Spleen (tissue), 11 donors: ENCODE data around the gene MSI2. TPM values are rescaled to one million over a fixed set of nuclear protein-coding genes. Genes with fewer than 3 reads are reported as not detected.

Source experiments
- DNase-seq: peaks from one replicate; pipeline ENCODE4 v3.0.0-alpha.2; 2020
- H3K27ac ChIP-seq, 8 donors: fragments of 200-600 bp; sonication (generic) in 7 of 8; 1 replicate in 4 of 8; 2 replicates in 4 of 8; pipeline versions ENCODE4 v1.5.0 to v1.8.0; 2016 to 2021; ENCODE audit warnings: inconsistent platforms in 4 of 8, mild to moderate bottlenecking in 4 of 8, moderate library complexity in 1 of 8
- H3K27me3 ChIP-seq, 7 donors: fragments of 200-600 bp; sonication (generic) in 6 of 7; replicated peaks in 1 of 7; 1 replicate in 4 of 7; 2 replicates in 3 of 7; pipeline versions ENCODE4 v1.5.0 to v1.8.0; 2016 to 2021; ENCODE audit warnings: inconsistent platforms in 3 of 7, mild to moderate bottlenecking in 1 of 7
- H3K36me3 ChIP-seq, 6 donors: fragments of 200-600 bp; sonication (generic) in 5 of 6; 1 replicate in 4 of 6; 2 replicates in 2 of 6; pipeline versions ENCODE4 v1.5.0 to v1.8.0; 2016 to 2021; ENCODE audit warnings: inconsistent platforms in 2 of 6
- H3K4me1 ChIP-seq, 6 donors: fragments of 200-600 bp; sonication (generic) in 5 of 6; 1 replicate in 3 of 6; 2 replicates in 3 of 6; pipeline versions ENCODE4 v1.5.0 to v1.8.0; 2016 to 2021; ENCODE audit warnings: inconsistent platforms in 3 of 6
- H3K4me3 ChIP-seq, 8 donors: fragments of 200-600 bp; sonication (generic) in 7 of 8; 1 replicate in 4 of 8; 2 replicates in 4 of 8; pipeline versions ENCODE4 v1.5.0 to v1.8.0; 2016 to 2021; ENCODE audit warnings: inconsistent platforms in 4 of 8, mild to moderate bottlenecking in 4 of 8, moderate library complexity in 2 of 8
- H3K9me3 ChIP-seq, 8 donors: fragments of 200-600 bp; sonication (generic) in 7 of 8; 1 replicate in 4 of 8; 2 replicates in 4 of 8; pipeline versions ENCODE4 v1.5.0 to v1.8.0; 2016 to 2021; ENCODE audit warnings: inconsistent platforms in 4 of 8
- CTCF ChIP-seq, 11 experiments: fragments of 200-600 bp in 7 of 11; fragments of 450-650 bp in 4 of 11; sonication (generic) in 4 of 11; IDR thresholded peaks in 8 of 11; conservative IDR thresholded peaks in 3 of 11; 1 replicate in 7 of 11; 2 replicates in 4 of 11; pipeline versions ENCODE4 v1.4.0 to v1.8.0; 2016 to 2021; ENCODE audit warnings: antibody characterized with exemption in 11 of 11, inconsistent platforms in 4 of 11, mild to moderate bottlenecking in 1 of 11
- POLR2A ChIP-seq, 3 donors: fragments of 450-650 bp; IDR thresholded peaks; one replicate each; pipeline ENCODE4 v1.5.1; 2017; ENCODE audit warnings: antibody characterized with exemption in 3 of 3, mild to moderate bottlenecking in 1 of 3
- POLR2AphosphoS5 ChIP-seq, 3 donors: sonication (generic); formaldehyde crosslinking; IDR thresholded peaks; one replicate each; pipeline ENCODE4 v1.5.1; 2017; ENCODE audit warnings: antibody characterized with exemption in 3 of 3
- WGBS, 5 donors: extraction: QIAGEN DNeasy Blood & Tissue Kit in 3 of 5; methylation state at CpG; one replicate each; pipeline versions ENCODE4 v1.1.5 to v1.1.7; 2013 to 2018; 5-methylcytosine and 5-hydroxymethylcytosine counted together
- intact Hi-C: fragments of 100-400 bp; cut with DNase I; formaldehyde crosslinking; loops from one replicate; pipeline ENCODE4 v1.15.0; 2023; ENCODE audit warnings: low total_unique reads
- polyA plus RNA-seq, 3 donors: library from polyadenylated mRNA; stranded (reverse); fragments of 200-250 nt; gene quantifications; one replicate each; pipeline ENCODE4 v1.2.1, GENCODE V29; 2013
- total RNA-seq, 7 donors: library from RNA; depleted of rRNA in 3 of 7; stranded (reverse); fragments of >200 nt in 3 of 7; fragmentation: NEBNext Ultra II Directional in 4 of 7; extraction: Animal tissue kit (Norgen Biotek cat#: 25700) in 4 of 7; gene quantifications; one replicate each; pipeline versions ENCODE4 v1.1.0 to v1.2.1, GENCODE V29; 2016 to 2021
- donor health status: healthy with polysubstance abuse.
- donor health status: DM: no; HTN: no; CAD: no; lungs with moderate emphysema.
- donor health status: DM: no; HTN: no; CAD: no.
- donor health status: Bipolar disorder and iron deficiency.
- donor health status: healthy.
- donor health status: DM: no; HTN: no; CAD: no.
- donor health status: DM: yes; HTN: yes; CAD: no.

MSI2 gene
- total and polyA plus RNA-seq, 10 donors: 9.8 to 131 (median 64.7) TPM

GRCh38 chr17:57445772-57446472 lies 189.6 kb downstream of the MSI2 start:
- 64 to 81% (median 68%) methylated on average over 17 of the region's 17 CpGs for WGBS, 5 donors
- TF ChIP-seq POLR2AphosphoS5 (IDR thresholded peaks at IDR 0.05) (no peak), POLR2A (IDR thresholded peaks at IDR 0.05) (no peak), CTCF (IDR thresholded peaks at IDR 0.05 in 8 of 11, conservative IDR thresholded peaks at IDR 0.05 in 3 of 11) (no peak)
- intact Hi-C loops: no loop called here
- DNase-seq: no peak
- Histone ChIP-seq H3K4me1 (peaks cover 37 to 94% (median 62%) of the 10 kb centered on the region in 6 donors), H3K27ac (no peak overlapping the region), H3K36me3 (no peaks in the 10 kb centered on the region), H3K4me3 (no peak overlapping the region), H3K27me3 (no peaks in the 10 kb centered on the region), H3K9me3 (no peaks in the 10 kb centered on the region)

DNA sequence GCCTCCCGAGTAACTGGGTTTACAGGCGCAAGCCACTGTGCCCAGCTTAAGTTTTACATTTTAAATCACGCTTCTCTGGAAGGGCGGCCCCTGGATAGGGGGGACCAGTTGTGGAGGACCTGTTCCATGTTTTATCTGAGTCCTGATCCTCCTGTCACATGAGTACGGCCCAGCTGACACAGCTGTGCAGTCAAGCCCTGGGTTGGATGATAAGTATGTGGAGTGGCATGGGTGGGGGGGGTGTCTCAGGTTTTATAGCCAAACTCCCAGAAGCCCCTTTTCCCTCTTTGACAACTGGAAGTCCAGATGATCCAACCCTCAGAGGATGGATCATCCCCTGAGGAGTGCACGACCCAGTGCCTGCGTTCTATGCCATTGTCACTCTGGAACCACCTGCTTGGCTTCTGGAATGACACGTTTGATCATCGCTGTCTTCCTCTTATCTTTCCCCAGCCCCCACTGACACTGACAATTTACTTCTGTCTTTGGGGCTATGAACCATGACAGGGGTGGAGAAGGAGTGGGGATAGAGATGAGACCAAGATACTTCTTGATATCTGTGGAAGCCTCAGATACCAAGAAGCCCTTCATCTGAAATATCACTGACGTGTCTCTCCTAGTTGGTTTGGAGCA lies 191.2 kb downstream of the MSI2 start:
- Histone ChIP-seq H3K27ac (no peak overlapping the region), H3K27me3 (no peaks in the 10 kb centered on the region), H3K36me3 (no peaks in the 10 kb centered on the region), H3K9me3 (no peaks in the 10 kb centered on the region), H3K4me1 (peaks cover 32 to 94% (median 58%) of the 10 kb centered on the region in 6 donors), H3K4me3 (no peak overlapping the region)
- WGBS, 5 donors: 68 to 84% (median 76%) methylated on average over 10 of the region's 10 CpGs
- intact Hi-C loops: no loop called here
- no peak for DNase-seq
- TF ChIP-seq CTCF (IDR thresholded peaks at IDR 0.05 in 8 of 11, conservative IDR thresholded peaks at IDR 0.05 in 3 of 11) (no peak), POLR2AphosphoS5 (IDR thresholded peaks at IDR 0.05) (no peak), POLR2A (IDR thresholded peaks at IDR 0.05) (no peak)

DNA sequence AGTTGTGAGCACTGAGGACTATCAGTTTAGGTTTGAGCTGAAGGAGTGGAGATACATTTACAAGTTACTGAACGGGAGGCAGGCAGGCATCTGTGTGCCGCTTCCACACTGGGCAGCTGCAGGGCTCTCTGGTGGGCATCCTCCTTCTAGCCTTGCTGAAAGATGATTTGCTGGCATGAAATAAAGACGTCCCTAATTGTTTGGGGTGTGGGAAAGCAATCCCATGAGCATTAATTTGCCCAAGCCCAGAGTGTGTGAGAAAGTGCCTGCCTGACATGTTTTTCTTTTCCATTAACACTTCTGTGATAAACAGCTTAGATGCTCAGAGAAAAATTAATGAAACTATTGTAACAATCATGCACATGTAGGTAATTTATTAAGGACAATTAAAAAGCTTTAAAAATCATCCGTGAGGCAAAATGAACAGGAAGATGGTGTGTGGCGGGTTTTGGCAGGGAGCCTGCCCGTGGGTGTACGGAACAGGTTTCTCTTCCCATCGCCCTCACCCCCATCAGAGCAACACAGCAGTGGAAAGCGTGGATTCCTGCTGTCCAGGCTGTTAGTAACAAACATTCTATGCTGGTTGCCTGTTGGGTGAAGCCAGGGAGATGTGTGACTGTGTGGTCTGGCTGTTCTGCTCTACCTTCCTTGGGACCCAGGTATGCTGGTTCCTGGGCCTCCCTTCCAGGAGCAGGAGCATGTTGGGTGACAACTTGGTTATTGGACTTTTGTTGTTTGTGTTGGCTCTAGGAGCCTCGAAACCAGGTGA lies 191.9 kb downstream of the MSI2 start:
- Histone ChIP-seq H3K27me3 (no peaks in the 10 kb centered on the region), H3K4me3 (no peak overlapping the region), H3K9me3 (no peaks in the 10 kb centered on the region), H3K4me1 (peaks cover 27 to 94% (median 52%) of the 10 kb centered on the region in 6 donors), H3K36me3 (no peaks in the 10 kb centered on the region), H3K27ac (no peak overlapping the region)
- intact Hi-C loops: no loop called here
- TF ChIP-seq POLR2AphosphoS5 (IDR thresholded peaks at IDR 0.05) (no peak), CTCF (IDR thresholded peaks at IDR 0.05 in 8 of 11, conservative IDR thresholded peaks at IDR 0.05 in 3 of 11) (no peak), POLR2A (IDR thresholded peaks at IDR 0.05) (no peak)
- 60 to 70% (median 66%) methylated on average over 10 of the region's 10 CpGs for WGBS, 5 donors
- DNase-seq: no peak
